HCT116 (cell line): Measurements from ENCODE around the gene GFRA3. TPM values are rescaled to one million over a fixed set of nuclear protein-coding genes. Genes with fewer than 3 reads are reported as not detected.

Source experiments
- ATAC-seq: fragments of 200-7000 bp; cut with Tn5 transposase; 2 replicates; pipeline ENCODE4 v1.9.1; 2020; ENCODE audit warnings: mild to moderate bottlenecking, moderate library complexity
- BruUV-seq: library from RNA; stranded (reverse); fragments of 400-500 nt; replicated peaks from 2 replicates; lab custom pipeline; 2021; lab: Mats Ljungman, UMichigan
- CTCF ChIA-PET: fragments of 300-600 bp; sonication (Branson Sonifier 250); formaldehyde crosslinking; loops from one replicate; lab custom pipeline; 2021; ENCODE audit warnings: antibody characterized with exemption; lab: Charles Lee
- POLR2A ChIA-PET: fragments of 300-600, 350-600 bp; sonication (Branson Sonifier 250); formaldehyde crosslinking; loops from one replicate; lab custom pipeline; 2021; ENCODE audit warnings: antibody characterized with exemption; lab: Charles Lee
- RAD21 ChIA-PET, 2 experiments: fragments of 300-600 bp; sonication (Branson Sonifier 250); formaldehyde crosslinking; loops; one replicate each; lab custom pipeline; 2023; ENCODE audit warnings: low total read pairs in 2 of 2; ENCODE audit not compliant: uncharacterized antibody in 2 of 2, unreplicated experiment in 2 of 2, low non-redundant PET in 1 of 2; lab: Charles Lee
- DNase-seq: peaks from one replicate; pipeline ENCODE4 v3.0.0-alpha.2; 2010; ENCODE audit warnings: low read depth, low spot score
- H2AFZ ChIP-seq: fragments of 200-600 bp; shearing (Covaris generic), sonication (generic); 2 replicates; pipeline ENCODE4 v1.6.1; 2017; ENCODE audit warnings: low read depth, mixed run types, mixed read lengths, antibody characterized with exemption, low read length; ENCODE audit not compliant: poor library complexity, severe bottlenecking
- H3K27ac ChIP-seq: 2 replicates; pipeline ENCODE4 v1.5.1; 2012; ENCODE audit warnings: low read depth, low read length
- H3K27me3 ChIP-seq: fragments of 200-600 bp; sonication (generic); 2 replicates; pipeline ENCODE4 v1.6.1; 2016; ENCODE audit warnings: mixed run types, low read length, mixed read lengths; ENCODE audit not compliant: insufficient read depth
- H3K36me3 ChIP-seq, 2 experiments: fragments of 200-500 bp in 1 of 2; fragments of 200-600 bp in 1 of 2; sonication (Bioruptor generic) in 1 of 2; sonication (generic) in 1 of 2; 2 replicates each; pipeline versions ENCODE4 v1.5.1 to v1.6.1; 2014 to 2016; ENCODE audit warnings: low read length in 2 of 2, inconsistent platforms in 1 of 2, mixed read lengths in 1 of 2, mixed run types in 1 of 2; ENCODE audit not compliant: insufficient read depth in 2 of 2, control insufficient read depth in 1 of 2
- H3K4me1 ChIP-seq, 2 experiments: fragments of 200-600 bp in 1 of 2; sonication (generic) in 1 of 2; 2 replicates each; pipeline versions ENCODE4 v1.5.1 to v1.6.1; 2012 to 2017; ENCODE audit warnings: low read length in 2 of 2, inconsistent platforms in 1 of 2, mild to moderate bottlenecking in 1 of 2, mixed read lengths in 1 of 2, mixed run types in 1 of 2, moderate library complexity in 1 of 2; ENCODE audit not compliant: insufficient read depth in 2 of 2, control insufficient read depth in 1 of 2
- H3K4me2 ChIP-seq: fragments of 200-600 bp; sonication (generic); 2 replicates; pipeline ENCODE4 v1.6.1; 2017; ENCODE audit warnings: mixed run types, low read length, mixed read lengths
- H3K4me3 ChIP-seq, 2 experiments: fragments of 200-600 bp in 1 of 2; sonication (generic) in 1 of 2; replicated peaks in 1 of 2; 2 replicates each; pipeline ENCODE4 v1.5.1; 2011 to 2016; ENCODE audit warnings: low read length in 2 of 2, control low read depth in 1 of 2, low read depth in 1 of 2, mild to moderate bottlenecking in 1 of 2, mixed read lengths in 1 of 2, mixed run types in 1 of 2
- H3K79me2 ChIP-seq: fragments of 200-600 bp; sonication (generic); 2 replicates; pipeline ENCODE4 v1.6.1; 2017; ENCODE audit warnings: mild to moderate bottlenecking, mixed run types, low read length, moderate library complexity, mixed read lengths; ENCODE audit not compliant: insufficient read depth
- H3K9ac ChIP-seq: fragments of 200-600 bp; sonication (generic); 2 replicates; pipeline ENCODE4 v1.6.1; 2016; ENCODE audit warnings: low read length, mixed read lengths
- H3K9me2 ChIP-seq: fragments of 200-600 bp; sonication (generic), shearing (Covaris generic); 2 replicates; pipeline ENCODE4 v1.6.1; 2017; ENCODE audit warnings: mixed run types, mild to moderate bottlenecking, moderate library complexity; ENCODE audit not compliant: insufficient read depth
- H3K9me3 ChIP-seq, 2 experiments: fragments of 200-500 bp in 1 of 2; fragments of 200-600 bp in 1 of 2; sonication (Bioruptor generic) in 1 of 2; sonication (generic) in 1 of 2; 2 replicates each; pipeline ENCODE4 v1.6.1; 2014 to 2017; ENCODE audit warnings: low read length in 2 of 2, mixed read lengths in 2 of 2, inconsistent platforms in 1 of 2, low read depth in 1 of 2, mild to moderate bottlenecking in 1 of 2, mixed run types in 1 of 2, moderate library complexity in 1 of 2; ENCODE audit not compliant: control insufficient read depth in 1 of 2, insufficient read depth in 1 of 2
- H4K20me1 ChIP-seq: fragments of 200-600 bp; sonication (generic), shearing (Covaris generic); 2 replicates; pipeline ENCODE4 v1.6.1; 2017; ENCODE audit warnings: mixed run types, mild to moderate bottlenecking, moderate library complexity; ENCODE audit not compliant: insufficient read depth
- ATF3 ChIP-seq: IDR thresholded peaks from 2 replicates; pipeline ENCODE4 v1.6.1; 2012
- CBX3 ChIP-seq: IDR thresholded peaks from 2 replicates; pipeline ENCODE4 v1.6.1; 2012; ENCODE audit warnings: low read depth
- CEBPB ChIP-seq: IDR thresholded peaks from 2 replicates; pipeline ENCODE4 v1.6.1; 2012; ENCODE audit warnings: low read depth
- CTCF ChIP-seq, 3 experiments: fragments of 200-600 bp in 1 of 3; sonication (generic) in 1 of 3; IDR thresholded peaks in 2 of 3; conservative IDR thresholded peaks in 1 of 3; 2 replicates each; pipeline ENCODE4 v1.5.1; 2012 to 2017; ENCODE audit warnings: low read depth in 2 of 3, low read length in 2 of 3, antibody characterized with exemption in 1 of 3, borderline replicate concordance in 1 of 3, control low read depth in 1 of 3, mild to moderate bottlenecking in 1 of 3, mixed read lengths in 1 of 3, mixed run types in 1 of 3, moderate library complexity in 1 of 3; ENCODE audit not compliant: insufficient read depth in 1 of 3
- EGR1 ChIP-seq: IDR thresholded peaks from 2 replicates; pipeline ENCODE4 v1.6.1; 2012; ENCODE audit warnings: low read depth
- EZH2 ChIP-seq: fragments of 200-600 bp; sonication (generic); IDR thresholded peaks from 2 replicates; pipeline ENCODE4 v1.6.1; 2017; ENCODE audit warnings: antibody characterized with exemption, mixed run types
- EZH2phosphoT487 ChIP-seq: fragments of 200-600 bp; IDR thresholded peaks from 2 replicates; pipeline ENCODE4 v1.6.1; 2018; ENCODE audit warnings: antibody characterized with exemption, borderline replicate concordance
- FOSL1 ChIP-seq: IDR thresholded peaks from 2 replicates; pipeline ENCODE4 v1.6.1; 2012; ENCODE audit warnings: low read depth
- JUND ChIP-seq: IDR thresholded peaks from 2 replicates; pipeline ENCODE4 v1.6.1; 2012
- POLR2A ChIP-seq: IDR thresholded peaks from 2 replicates; pipeline ENCODE4 v1.7.0; 2011; ENCODE audit warnings: borderline replicate concordance; ENCODE audit not compliant: insufficient read depth, insufficient read length; ENCODE audit errors: extremely low read depth
- POLR2AphosphoS5 ChIP-seq: IDR thresholded peaks from 2 replicates; pipeline ENCODE4 v1.6.1; 2011; ENCODE audit warnings: mild to moderate bottlenecking, low read depth, low read length, moderate library complexity
- RAD21 ChIP-seq: IDR thresholded peaks from 2 replicates; pipeline ENCODE4 v1.6.1; 2012; ENCODE audit warnings: low read depth, mild to moderate bottlenecking
- SP1 ChIP-seq: IDR thresholded peaks from 2 replicates; pipeline ENCODE4 v1.6.1; 2012; ENCODE audit warnings: low read depth
- SRF ChIP-seq: IDR thresholded peaks from 2 replicates; pipeline ENCODE4 v1.6.1; 2012; ENCODE audit warnings: low read depth
- TCF7L2 ChIP-seq: IDR thresholded peaks from 2 replicates; pipeline ENCODE4 v1.7.0; 2011; ENCODE audit warnings: borderline replicate concordance, inconsistent platforms; ENCODE audit not compliant: insufficient read depth, insufficient read length; ENCODE audit errors: extremely low read depth
- YY1 ChIP-seq: IDR thresholded peaks from 2 replicates; pipeline ENCODE4 v1.6.1; 2011; ENCODE audit warnings: low read length, low read depth, moderate library complexity, mild to moderate bottlenecking; ENCODE audit not compliant: insufficient replicate concordance; ENCODE audit errors: extremely low read depth
- ZBTB33 ChIP-seq: IDR thresholded peaks from 2 replicates; pipeline ENCODE4 v1.6.1; 2011; ENCODE audit warnings: mild to moderate bottlenecking, low read length, moderate library complexity; ENCODE audit not compliant: insufficient replicate concordance; ENCODE audit errors: extremely low read depth
- ZFX ChIP-seq: fragments of 450-650 bp; IDR thresholded peaks from 2 replicates; pipeline ENCODE4 v1.6.1; 2017
- ZNF274 ChIP-seq: fragments of 200-500 bp; sonication (Bioruptor generic); IDR thresholded peaks from 2 replicates; pipeline ENCODE4 v1.6.1; 2014; ENCODE audit warnings: mild to moderate bottlenecking, low read depth, low read length, inconsistent platforms
- intact Hi-C: fragments of 100-400 bp; cut with micrococcal nuclease; formaldehyde crosslinking; loops from 2 replicates; pipeline ENCODE4 v1.10.0; 2022
- total RNA-seq: library from RNA; stranded (reverse); gene quantifications from one replicate; pipeline ENCODE4 v1.2.1, GENCODE V29; 2021; ENCODE audit not compliant: unreplicated experiment
- TF ChIP-seq, protein P1 (sequence below): IDR thresholded peaks from 2 replicates; pipeline ENCODE4 v1.6.1; 2012

The GFRA3 gene
- total RNA-seq, 1 experiment from 2014 or later = not detected

DNA sequence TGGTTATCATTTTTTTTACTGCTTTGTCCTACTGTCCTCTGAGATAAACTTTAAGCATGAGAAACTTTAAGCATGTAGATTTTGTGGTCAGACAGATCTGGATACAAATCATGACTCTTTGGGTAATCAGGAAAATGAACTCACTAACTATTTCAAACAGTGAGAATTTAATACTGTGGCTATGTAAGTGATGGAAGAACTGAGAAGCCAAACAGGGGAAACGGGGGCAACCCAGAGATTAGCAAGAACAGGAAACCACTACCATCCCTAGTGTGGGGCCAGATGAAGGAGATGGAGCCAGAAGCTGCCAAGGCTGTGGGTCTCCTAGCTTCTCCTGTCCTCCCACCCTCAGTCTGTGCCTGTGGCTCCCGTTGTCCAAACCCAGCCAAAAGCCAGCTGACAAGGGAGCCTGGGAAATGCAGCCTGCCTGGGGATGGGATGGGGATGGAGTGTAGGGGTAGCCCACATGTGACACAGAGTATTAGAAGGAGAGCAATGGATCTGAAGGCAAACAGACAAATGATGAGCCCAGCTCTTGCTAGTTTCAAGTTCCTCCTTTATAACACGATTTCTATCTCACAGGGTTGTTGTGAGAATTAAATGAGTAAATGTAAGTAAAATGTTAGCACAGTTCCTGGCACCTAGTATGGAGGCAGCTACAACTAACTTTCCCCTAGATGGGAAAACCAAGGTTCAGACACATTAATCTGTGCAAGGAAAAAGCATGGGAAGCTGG is 33.6 kb downstream of the GFRA3 start:
- RAD21 ChIA-PET = no interaction called here
- no peaks in the 10 kb centered on the region for H3K9me2 ChIP-seq
- intact Hi-C loops = no loop called here
- H3K27ac ChIP-seq = no peak overlapping the region
- H3K4me1 ChIP-seq = no peaks in the 10 kb centered on the region
- TF ChIP-seq CEBPB = no peak
- no peak for TF ChIP-seq YY1
- TF ChIP-seq CTCF (IDR thresholded peaks at IDR 0.05 in 2 of 3, conservative IDR thresholded peaks at IDR 0.05 in 1 of 3; ENCODE audit: borderline replicate concordance in 1 of 3, insufficient read depth in 1 of 3, low read depth in 2 of 3, low read length in 2 of 3) = no peak
- TF ChIP-seq, protein P1, sequence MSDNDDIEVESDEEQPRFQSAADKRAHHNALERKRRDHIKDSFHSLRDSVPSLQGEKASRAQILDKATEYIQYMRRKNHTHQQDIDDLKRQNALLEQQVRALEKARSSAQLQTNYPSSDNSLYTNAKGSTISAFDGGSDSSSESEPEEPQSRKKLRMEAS = no peak
- no peak for TF ChIP-seq FOSL1
- TF ChIP-seq ZNF274 = no peak
- no peak for TF ChIP-seq ZFX
- TF ChIP-seq JUND = no peak
- no peak for TF ChIP-seq CBX3
- TF ChIP-seq POLR2A = no peak
- TF ChIP-seq SRF = no peak
- TF ChIP-seq EGR1 = no peak
- no peak for TF ChIP-seq RAD21
- TF ChIP-seq ATF3 = no peak
- TF ChIP-seq TCF7L2 = no peak
- TF ChIP-seq POLR2AphosphoS5 = no peak
- TF ChIP-seq ZBTB33 = no peak
- TF ChIP-seq SP1 = no peak
- no peak for TF ChIP-seq EZH2
- no peak for TF ChIP-seq EZH2phosphoT487
- no TSS peak for BruUV-seq
- H3K27me3 ChIP-seq = 0 out of 2 replicates have a peak, but pooled peaks cover 3% of the 10 kb centered on the region
- no peak overlapping the region for H2AFZ ChIP-seq
- H3K9ac ChIP-seq = no peak overlapping the region
- ATAC-seq (no peak), DNase-seq (no peak)
- CTCF ChIA-PET = no interaction called here
- H4K20me1 ChIP-seq = no peaks in the 10 kb centered on the region
- no peaks in the 10 kb centered on the region for H3K36me3 ChIP-seq
- POLR2A ChIA-PET = no interaction called here
- H3K9me3 ChIP-seq = no peaks in the 10 kb centered on the region
- no peak overlapping the region for H3K4me2 ChIP-seq
- no peak overlapping the region for H3K4me3 ChIP-seq
- H3K79me2 ChIP-seq = no peaks in the 10 kb centered on the region
